H1 (cell line): Measurements from ENCODE around the gene HHAT. TPM values are rescaled to one million over a fixed set of nuclear protein-coding genes. Genes with fewer than 3 reads are reported as not detected.

Experiments
- BRCA1 ChIP-seq: IDR thresholded peaks from 2 replicates; pipeline ENCODE4 v1.6.1; 2012; ENCODE audit warnings: low read depth, low read length, improper control_type of control experiment
- CTBP2 ChIP-seq: IDR thresholded peaks from 2 replicates; pipeline ENCODE4 v1.7.0; 2011; ENCODE audit warnings: borderline replicate concordance, mild to moderate bottlenecking, moderate library complexity, mixed read lengths, low read length; ENCODE audit not compliant: insufficient read depth, insufficient read length
- EP300 ChIP-seq, 2 experiments: IDR thresholded peaks; 1 replicate in 1 of 2; 2 replicates in 1 of 2; pipeline ENCODE4 v1.6.1; 2011 to 2012; ENCODE audit warnings: low read depth in 2 of 2, low read length in 2 of 2, mild to moderate bottlenecking in 2 of 2, borderline replicate concordance in 1 of 2, inconsistent platforms in 1 of 2, moderate library complexity in 1 of 2
- GTF2F1 ChIP-seq: IDR thresholded peaks from 2 replicates; pipeline ENCODE4 v1.6.1; 2012; ENCODE audit warnings: low read depth, low read length, improper control_type of control experiment, borderline replicate concordance
- HDAC2 ChIP-seq, 2 experiments: fragments of 300-600 bp in 1 of 2; sonication (generic) in 1 of 2; IDR thresholded peaks; 2 replicates each; pipeline ENCODE4 v1.6.1; 2011 to 2012; ENCODE audit warnings: low read depth in 2 of 2, low read length in 2 of 2, mild to moderate bottlenecking in 2 of 2, moderate library complexity in 2 of 2, borderline replicate concordance in 1 of 2, inconsistent platforms in 1 of 2
- KDM4A ChIP-seq: IDR thresholded peaks from one replicate; pipeline ENCODE4 v1.7.1; 2012; ENCODE audit warnings: low read depth, mild to moderate bottlenecking, moderate library complexity, low read length, inconsistent platforms; ENCODE audit not compliant: severe bottlenecking
- SIN3A ChIP-seq, 2 experiments: IDR thresholded peaks in 1 of 2; conservative IDR thresholded peaks in 1 of 2; 2 replicates each; pipeline ENCODE4 v1.6.1; 2011 to 2012; ENCODE audit warnings: low read length in 2 of 2, improper control_type of control experiment in 1 of 2, low read depth in 1 of 2, mild to moderate bottlenecking in 1 of 2
- TAF7 ChIP-seq: optimal IDR thresholded peaks from 2 replicates; pipeline ENCODE3; 2011; ENCODE audit warnings: low read depth, mild to moderate bottlenecking, inconsistent platforms, low read length, moderate library complexity, borderline replicate concordance
- TCF12 ChIP-seq: IDR thresholded peaks from 2 replicates; pipeline ENCODE4 v1.6.1; 2011; ENCODE audit warnings: low read depth, mild to moderate bottlenecking, low read length
- polyA plus RNA-seq, 7 experiments: library from polyadenylated mRNA; depleted of rRNA in 3 of 7; stranded (reverse) in 5 of 7; unstranded in 2 of 7; fragments of >200 nt in 5 of 7; fragments of 200-250 nt in 2 of 7; gene quantifications; 1 replicate in 5 of 7; 2 replicates in 1 of 7; 4 replicates in 1 of 7; pipeline versions ENCODE4 v1.2.1 to v1.2.3, GENCODE V29; 2011 to 2013; ENCODE audit warnings: missing spikeins in 2 of 7, mixed read lengths in 2 of 7
- total RNA-seq: library from RNA; stranded (reverse); fragmentation: NEBNext Ultra II Directional; extraction: Animal tissue kit (Norgen Biotek cat#: 25700); gene quantifications from 2 replicates; pipeline ENCODE4 v1.2.1, GENCODE V29; 2021

HHAT gene
- total and polyA plus RNA-seq, 2 of the 8 experiments (the other 6 are each of a cell fraction or from before 2014, with no cell fraction given) = 0.15 to 0.51 TPM

DNA sequence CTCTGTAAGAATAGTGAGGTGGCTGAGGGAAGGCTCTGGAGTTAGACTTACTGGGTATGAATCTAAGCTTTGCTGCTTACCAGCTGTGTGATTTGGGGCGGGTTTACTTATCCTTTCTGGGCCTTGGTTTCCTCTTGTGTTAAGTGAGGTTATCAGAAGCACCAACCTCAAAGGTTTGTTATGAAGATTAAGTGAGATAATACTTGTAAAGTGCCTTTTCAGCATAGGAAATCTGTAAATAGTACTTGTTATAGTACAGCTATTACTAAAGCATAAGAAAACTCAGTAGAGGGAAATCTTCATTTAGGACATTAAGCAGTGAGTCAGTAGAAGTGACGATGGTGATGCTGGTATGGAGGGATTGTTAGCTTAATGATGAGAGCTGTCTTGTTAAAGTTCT lies 12.1 kb downstream of the HHAT start (continued):
- TF ChIP-seq GTF2F1 (no peak), EP300 (IDR thresholded peaks at IDR 0.05; ENCODE audit: borderline replicate concordance in 1 of 2, low read depth in 2 of 2, low read length in 2 of 2) (no peak), CTBP2 (no peak), SIN3A (conservative IDR thresholded peaks at IDR 0.05 in 1 of 2, IDR thresholded peaks at IDR 0.05 in 1 of 2; ENCODE audit: low read depth in 1 of 2, low read length in 2 of 2) (no peak), KDM4A (no peak), TCF12 (no peak), HDAC2 (IDR thresholded peaks at IDR 0.05; ENCODE audit: borderline replicate concordance in 1 of 2, low read depth in 2 of 2, low read length in 2 of 2) (no peak), TAF7 (no peak), BRCA1 (no peak)
- TF ChIP-seq, all 59 proteins: peak for 0
